ENCODE results near the gene RPP25.
"Not testable (repeated sequence)": the region's sequence is repeated elsewhere in the genome, so short reads cannot be mapped to it uniquely, and the experiment has no call there.

Gene RPP25

DNA sequence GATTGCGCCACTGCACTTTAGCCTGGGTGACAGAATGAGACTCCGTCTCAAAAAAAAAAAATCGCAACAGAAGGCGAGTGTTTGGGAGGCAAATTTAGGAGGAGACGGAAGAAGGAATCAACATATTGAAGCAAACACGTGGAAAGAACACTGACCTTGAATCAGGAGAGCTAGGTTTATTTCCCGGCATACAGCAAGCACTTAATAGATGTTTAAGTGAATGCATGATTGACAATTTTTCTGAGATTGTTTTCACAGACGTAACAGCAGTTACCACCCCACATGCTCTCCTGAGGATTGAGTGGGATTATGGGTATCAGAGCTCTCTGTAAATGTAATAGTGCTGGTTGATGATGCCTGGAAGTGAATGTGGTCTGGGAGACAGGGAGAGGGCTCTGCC is 5.6 kb upstream of the RPP25 start:
- no peak for DNase-seq

DNA sequence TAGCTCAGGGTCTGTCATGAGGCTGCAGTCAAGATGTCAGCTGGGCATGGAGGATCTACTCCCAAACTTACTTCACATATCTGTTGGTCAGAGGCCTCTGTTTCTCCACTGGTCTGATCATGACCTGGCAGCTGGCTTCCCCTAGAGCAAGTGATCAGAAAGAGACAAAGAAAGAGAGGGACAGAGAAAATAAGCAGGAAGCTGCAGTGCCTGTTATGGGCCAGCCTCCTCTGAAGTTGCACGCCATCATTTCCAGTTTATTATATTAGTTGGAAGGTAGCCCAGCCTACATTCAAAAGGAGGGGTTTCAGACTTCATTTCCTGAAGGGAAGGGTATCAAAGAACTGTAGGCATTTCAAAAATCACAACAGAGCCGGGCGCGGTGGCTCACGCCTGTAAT is 5.0 kb upstream of the RPP25 start:
- no peak for DNase-seq

DNA sequence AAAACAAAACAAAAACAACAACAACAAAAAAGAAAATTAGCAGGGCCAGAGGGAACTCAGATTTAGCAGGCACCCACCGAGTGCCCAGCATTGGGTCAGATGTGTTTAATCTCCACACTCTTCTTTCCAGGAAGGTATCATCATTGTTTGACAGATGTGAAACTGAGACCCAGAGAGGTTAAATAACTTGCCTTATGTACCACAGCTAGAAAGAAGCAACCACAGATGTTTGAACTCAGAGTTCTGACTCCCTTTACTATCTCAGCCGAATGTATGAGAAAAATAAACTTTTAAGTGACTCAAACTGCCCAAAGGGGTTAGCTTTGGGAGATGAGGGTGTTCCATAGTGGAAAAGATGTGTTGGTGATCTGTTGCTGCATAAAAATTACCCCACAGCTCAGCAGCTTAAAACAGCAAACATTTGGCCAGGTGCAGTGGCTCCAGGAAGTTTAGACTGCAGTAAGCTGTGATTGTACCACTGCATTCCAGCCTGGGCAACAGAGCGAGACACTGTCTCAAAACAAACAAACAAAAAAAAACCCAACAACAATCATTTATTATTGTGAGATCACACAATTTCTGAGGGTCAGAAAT is 4.5 kb upstream of the RPP25 start:
- no peak for DNase-seq

DNA sequence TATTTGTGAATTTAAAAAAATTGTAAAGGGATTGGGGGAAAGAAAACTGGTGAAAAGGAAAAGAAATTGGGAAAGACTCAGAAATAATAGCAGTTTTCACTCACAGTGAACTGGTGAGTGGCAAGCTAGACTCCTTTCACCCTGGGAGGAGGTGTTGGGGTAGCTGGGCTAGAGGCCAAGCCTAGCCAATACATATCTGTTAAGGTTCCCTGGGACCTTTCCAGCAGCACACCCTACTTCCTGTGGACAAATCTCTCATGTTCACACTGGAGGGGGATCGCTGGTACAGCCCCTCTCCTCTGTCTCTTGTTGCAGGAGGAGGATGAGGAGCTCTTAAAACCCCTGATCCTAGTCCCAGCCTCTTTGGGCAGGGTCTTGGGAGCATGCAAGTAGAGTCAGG is 3.7 kb upstream of the RPP25 start:
- DNase-seq: no peak

DNA sequence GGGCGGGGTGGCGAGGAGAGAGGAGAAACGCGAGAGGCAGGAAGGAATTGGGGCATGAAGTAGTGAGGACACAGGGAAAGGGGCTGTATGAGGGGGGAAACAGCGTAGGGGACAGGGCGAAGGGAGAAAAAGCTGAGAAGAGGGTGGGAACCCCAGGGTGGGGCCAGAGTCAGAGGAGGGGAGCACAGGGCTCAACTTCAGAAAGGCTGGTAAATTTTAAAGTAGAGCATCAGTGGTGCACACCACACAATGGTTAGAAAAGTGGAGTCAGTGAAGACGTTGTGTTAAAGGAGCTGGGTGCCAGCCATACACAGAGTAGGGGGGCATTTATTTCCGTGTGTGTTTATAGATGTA is 3.0 kb upstream of the RPP25 start:
- DNase-seq: no peak

DNA sequence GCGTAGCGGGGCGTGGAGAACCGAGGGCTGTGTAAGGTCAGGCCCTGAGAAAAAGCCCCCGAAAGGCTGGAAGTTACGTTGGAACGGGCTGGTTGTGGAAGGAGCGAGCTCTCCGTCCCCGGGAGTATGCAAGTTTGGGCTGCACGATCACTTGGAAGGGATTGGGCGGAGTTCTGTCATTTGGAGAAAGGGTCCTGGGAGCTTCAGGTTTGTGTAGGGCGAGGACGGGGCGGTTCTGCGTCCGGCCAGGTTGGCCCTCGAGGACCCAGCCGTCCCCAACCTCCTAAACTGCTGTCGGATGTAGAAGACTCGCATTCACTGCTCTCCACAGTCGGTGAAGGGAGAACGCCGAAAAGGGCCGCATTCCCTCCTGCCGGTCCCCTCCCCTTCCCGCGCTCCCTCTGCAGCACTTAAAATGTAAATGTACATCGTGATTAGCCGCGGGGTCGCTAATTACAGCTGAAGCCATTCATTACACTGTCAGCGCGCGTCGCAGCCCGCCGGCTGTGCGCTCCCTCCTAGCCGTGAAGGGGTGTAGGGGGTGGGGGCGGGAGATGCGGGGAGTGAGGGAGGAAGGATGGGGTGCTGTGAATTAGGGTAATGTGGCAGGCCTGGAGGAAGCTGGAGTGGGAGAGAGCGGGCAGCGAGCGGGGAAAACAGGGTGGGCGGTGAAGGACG is 2.5 kb upstream of the RPP25 start:
- no peak for DNase-seq

DNA sequence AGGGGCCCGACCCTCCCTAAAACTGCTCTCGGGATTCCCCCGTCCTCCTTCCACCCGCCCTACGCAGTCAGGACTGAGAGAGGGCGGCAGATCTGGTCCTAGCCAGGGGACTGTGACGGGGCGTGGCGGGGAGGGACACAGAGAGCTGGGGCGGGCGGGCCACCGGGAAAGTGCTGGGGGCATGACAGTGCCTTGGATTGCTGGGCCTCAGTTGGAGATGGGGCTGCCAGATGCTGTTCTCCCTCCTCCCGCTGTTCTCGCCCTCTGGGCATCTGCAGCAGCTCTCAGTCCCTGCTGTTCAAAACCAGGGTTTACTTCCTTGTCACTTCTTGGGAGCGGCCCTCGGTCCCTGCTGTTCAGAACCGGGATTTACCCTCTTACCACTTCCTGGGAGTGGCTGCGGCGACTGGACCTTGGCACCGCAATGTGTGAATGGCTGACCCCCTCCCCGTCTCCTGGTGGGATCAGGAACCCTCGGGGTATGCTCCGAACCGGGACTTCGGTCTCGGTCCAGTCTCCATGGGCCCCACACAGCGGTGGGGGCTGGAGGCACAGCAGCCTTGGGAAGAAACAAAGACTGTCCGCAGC is 1.8 kb upstream of the RPP25 start:
- DNase-seq: no peak

DNA sequence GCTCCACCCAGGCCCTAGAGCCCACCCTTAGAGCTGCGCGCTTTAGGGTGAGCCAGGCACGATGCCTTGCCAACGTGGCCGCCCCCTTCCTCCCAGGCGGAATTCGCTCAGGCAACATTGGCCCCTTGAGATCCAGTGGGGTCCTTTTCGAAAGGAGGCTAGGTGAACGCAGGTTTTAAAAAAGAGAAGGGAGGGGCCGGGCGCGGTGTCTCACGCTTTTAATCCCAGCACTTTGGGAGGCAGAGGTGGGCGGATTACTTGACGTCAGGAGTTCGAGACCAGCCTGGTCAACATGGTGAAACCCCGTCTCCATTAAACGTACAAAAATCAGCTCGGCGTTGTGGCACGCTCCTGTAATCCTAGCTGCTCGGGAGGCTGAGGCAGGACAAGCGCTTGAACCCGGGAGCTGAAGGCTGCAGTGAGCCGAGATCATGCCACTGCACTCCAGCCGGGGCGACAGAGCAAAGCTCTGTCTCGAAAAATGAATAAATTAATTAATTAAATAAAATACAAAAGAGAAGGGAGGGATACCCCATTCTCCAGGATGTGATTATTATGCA is 984 bp upstream of the RPP25 start:
- no peak for DNase-seq

DNA sequence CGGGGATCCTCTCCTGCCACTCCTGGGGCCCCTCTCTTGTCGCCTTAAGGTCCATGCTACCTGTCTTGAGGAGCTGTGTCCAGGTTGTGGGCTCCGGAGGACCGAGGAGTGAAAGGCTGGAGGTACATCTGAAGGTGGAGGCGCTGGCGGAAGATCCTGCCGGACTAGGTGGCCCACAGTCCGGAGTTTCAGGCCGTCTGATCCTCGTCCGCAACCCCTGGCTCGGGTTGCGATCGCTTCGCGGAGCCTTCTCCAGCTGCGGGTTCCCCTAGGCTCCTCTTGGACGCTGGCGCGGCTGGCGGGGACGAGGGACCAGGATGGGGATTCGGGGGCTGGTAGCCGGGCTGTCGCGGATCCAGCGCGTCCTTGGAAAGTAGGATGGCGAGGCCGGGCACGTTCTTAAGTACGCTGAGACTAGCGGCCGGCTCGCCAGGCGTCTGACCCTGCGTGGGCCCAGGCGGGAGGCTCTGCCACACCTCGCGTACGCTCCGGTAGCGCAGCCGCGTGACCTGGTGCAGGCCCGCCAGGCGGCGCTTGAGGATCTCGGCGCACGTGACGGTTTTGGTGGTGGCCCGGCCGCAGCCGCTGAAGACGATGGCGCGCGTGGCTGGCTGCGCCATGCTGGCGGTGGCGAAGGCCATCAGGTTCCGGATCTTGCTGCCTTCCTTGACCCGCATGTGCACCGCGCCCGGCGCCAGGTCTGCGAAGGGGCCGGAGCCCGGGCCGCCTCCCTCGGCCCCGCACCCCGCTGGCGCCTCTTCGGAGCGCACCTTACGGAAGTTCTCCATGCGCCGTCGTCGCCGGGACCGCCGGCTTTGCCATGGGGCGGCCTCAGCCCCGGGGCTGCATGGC is 550 bp downstream of the RPP25 start:
- peak; percentile 38 to 62 (median 40) for DNase-seq

DNA sequence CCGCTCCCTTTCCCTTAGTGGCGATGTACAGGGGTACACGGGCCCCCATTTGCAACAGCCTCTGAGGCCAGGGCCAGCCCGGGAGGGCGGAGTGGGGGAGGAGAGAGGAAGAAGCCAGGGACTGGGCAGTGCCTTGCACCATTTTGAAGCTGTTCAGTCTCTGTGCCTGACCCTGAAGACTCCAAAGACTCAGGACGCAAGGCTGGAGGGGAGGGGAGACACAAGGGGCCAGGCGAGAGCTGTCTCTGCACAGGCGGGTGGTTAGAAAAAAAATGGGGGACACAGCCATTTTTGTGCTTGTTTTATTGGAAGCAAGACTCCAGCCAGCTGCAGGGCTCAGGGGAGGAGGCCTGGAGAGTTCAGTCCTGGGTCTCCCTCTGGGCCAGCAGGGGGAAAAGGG is 1.6 kb downstream of the RPP25 start:
- no peak for DNase-seq

DNA sequence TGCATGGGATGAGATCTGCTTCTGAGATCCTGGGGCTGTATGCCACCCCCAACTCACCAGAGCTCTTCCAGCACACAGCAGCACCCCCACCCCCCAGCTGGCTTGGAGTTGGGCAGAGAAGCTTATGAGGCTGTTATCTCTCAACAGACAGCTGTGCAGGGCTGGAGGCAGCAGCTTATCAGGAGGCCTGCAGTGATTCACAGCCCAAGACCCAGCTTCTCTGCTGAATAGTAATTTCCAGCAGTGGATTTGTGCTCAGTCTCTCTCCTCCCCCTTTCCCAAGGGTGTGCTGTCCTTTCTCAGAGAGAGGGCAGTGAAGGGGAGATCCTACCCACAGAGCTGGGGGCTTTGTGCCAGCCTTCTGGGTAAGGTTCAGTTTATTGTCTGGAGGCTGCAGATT is 2.1 kb downstream of the RPP25 start:
- no peak for DNase-seq

DNA sequence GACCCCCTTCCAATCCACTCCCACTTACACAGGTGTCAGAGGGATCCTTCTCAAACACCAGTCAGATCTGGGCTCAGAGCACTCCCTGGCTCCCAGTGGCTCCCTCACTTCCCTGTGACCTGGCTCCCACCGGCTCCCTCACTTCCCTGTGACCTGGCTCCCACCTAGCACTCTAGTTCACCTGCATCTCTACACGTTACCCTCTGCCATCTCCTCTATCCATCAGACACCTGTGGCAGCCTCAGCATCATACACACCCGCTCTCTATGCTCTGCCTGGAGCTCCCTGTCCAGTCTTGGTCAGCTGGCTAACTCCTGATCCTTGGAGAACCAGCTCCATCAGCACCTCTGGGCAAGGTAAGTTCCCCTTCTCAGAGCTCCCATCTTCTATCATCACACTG is 5.6 kb downstream of the RPP25 start:
- no peak for DNase-seq

DNA sequence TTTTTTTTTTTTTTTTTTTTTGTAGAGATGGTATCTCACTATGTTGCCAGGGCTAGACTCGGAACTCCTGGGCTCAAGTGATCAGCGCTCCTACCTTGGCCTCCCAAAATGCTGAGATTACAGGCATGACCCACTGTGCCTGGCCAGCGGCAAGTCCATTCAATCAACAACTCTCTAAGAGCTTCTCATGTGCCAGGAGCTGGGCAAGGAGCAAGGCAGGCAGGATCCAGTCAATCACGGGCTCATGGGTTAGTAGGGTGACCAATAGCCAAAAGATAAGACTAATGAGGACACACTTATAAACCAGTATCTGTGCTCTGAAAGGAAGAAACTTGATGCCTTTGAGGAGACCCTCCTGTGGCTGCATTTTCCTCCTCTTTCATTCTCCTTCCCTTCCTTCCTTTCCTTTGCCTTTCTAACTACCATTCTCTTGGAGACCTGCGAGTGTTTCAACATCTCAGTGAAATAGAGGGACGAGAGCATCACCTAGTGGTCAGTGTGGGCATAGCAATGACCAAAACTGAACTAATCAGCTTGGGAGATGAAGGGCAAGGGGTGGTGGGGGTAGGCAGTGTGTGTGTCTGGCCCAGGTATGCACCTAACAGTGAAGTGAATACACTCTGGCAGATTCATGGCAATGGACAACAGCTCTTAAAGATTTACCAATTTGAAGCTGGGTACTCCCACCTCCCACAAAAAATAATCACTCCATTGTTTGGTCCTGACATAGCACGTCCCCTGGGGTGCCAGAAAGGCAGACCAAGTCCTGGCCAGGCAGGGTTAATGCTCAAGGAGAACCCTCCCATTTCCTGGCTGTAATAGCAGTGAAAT is 6.3 kb downstream of the RPP25 start:
- peak; percentile 28 to 73 (median 56) for DNase-seq

DNA sequence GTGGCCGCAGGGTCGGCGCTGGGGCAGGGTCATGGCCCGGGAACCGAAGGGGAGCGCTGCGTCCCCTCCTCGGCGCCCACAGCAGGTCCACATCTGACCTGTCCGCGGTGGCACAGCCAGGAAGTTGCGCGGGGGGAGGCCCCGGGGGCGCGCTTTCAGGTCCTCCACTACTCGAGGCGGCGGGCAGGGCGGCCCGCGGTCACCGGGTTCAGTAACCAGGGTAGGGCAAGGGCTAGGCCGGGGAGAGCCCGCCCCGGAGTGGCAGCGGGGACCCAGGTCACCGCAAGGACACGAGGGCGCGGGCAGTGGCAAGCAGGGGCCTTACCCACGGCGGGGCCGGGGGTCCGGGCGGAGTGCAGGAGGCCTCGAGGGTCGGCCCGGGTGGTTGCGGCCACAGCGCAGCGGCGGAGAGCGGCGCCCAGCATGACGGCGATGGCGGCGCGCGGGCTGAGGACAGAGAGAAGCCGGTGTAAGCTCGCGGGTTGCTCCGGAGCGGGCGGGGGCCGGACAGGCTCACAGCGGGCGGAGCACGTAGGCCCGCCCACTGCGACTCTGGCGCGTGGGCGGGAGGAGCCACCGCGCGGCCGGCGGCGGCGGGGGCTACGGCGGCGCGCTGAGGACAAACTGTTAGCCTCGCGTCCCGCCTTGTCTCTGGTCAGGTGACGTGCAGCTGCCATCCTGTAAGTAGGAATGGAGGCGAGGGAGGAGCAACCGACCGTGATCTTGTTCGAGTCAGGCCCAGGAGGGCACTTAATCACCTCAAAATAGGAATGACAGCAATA is 18.8 kb downstream of the RPP25 start, which contains the start of gene COX5A:
COX5A (minus strand) TSS at position 484 of the 782 bp plus-strand sequence; CDS start at position 425, 59 bp downstream.
- peak; percentile 59 to 87 (median 78) for DNase-seq

DNA sequence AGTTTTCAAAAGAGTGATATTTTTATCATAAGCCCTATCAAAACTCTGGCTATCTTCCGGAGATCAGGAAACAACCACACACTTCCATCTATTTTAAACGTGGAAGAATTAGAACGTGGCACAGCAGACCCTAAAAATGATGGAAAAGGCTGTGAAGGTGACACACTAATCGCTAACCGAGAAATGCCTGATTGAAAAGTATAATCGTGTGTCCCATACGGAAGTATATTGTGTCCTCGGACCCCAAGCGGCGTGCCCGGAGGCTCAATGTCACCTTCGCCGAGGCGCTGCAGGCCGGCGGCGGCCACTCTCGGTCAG is 19.3 kb downstream of the RPP25 start:
- no peak for DNase-seq

DNA sequence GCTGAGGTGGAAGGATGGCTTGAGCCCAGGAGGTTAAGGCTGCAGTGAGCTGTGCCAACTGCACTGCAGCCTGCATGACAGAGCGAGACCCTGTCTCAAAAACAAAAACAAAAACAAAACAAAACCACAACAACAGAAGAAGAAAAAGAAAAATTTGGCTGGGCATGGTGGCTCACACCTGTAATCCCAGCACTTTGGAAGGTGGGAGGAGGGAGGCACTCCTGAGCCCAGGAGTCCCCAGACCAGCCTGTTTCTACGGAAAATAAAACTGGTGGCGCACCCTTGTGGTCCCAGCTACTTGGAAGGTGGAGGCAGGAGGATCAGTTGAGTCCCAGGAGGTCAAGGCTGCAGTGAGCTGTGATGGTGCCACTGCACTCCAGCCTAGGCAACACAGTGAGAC is 21.4 kb downstream of the RPP25 start:
- DNase-seq: not testable (repeated sequence)

DNA sequence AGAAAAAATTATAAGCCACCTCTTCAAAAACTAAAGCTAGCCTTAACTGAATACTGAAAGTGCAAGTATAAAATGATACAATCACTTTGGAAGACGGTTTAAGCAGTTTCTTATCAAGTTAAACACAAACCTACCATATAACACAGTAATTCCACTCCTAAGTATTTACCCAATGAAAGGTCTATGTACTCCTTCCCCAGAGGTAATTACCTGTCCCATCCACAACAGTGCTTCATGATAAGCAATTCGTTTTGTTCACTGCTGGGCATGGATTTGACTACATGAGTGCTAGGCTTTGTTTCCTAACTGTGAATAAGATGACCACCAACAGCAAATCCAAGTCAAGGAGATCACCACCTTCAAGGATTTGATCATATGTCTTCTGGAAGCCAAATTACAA is 23.0 kb downstream of the RPP25 start:
- no peak for DNase-seq

DNA sequence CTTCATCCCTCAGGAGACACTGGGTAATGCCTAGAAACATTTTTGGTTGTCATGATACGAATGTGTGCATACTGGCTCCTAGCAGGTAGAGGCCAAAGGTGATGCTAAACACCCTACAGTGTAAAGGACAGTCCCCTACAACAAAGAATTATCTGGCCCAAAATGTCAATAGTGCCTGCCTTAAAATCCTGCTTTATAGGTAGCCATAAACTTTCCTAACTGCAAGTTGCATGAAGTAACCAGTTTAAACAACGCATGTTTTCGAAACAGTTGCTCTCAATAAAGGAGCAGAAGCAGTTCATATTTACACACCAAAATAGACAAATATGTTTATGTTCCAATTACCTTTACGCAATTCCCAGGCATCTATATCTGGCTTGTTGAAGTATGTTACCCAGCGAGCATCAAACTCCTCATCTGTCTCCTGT is 27.8 kb downstream of the RPP25 start:
- no peak for DNase-seq

DNA sequence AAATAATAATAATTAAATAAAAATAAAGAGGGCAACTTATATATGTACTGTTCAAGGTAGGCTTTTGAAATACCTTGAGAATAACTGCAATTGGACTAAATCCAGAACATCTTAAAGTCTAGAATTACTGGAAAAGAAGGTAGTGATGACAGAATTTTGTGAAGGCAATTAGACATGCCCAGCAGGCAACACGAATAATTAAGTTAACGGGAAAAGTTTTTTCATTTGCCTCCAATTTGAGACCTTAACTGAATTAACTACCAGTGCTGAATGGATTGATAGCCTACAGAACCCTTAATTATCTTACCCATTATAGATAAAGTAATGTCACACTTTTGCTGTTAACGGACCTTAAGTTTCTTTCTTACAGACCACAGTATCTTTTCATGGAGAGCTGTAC is 32.0 kb downstream of the RPP25 start:
- DNase-seq: no peak

DNA sequence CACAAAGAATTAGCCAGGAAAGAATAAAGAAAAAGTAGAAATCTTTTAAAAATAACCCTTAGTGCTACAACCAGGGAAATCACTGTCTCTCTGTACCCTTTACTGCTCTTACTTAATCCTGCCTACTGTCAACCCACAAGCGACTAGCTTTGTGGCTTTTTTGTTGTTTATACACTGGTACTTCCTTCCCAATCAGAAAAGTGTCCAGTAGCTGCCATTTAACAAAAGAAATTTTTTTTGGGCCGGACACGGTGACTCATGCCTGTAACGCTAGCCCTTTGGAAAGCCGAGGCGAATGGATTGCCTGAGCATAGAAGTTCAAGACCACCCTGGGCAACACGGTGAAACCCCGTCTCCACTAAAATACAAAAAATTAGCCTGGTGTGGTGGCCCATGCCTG is 36.1 kb downstream of the RPP25 start:
- no peak for DNase-seq

DNA sequence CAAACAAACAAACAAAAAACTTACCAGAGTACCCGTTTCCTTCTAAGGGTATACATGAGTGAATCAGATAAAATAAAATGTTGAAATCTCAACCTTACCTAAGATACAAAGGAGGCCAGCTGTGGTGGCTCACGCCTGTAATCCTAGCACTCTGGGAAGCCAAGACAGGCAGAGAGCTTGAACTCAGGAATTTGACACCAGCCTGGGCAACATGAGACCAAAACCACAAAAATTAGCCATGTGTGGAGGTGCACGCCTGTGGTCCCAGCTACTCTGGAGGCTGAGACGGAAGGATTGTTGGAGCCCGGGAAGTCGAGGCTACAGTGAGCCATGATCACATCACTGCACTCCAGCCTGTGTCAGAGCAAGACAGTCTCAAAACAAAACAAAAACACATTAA is 38.9 kb downstream of the RPP25 start:
- no peak for DNase-seq

DNA sequence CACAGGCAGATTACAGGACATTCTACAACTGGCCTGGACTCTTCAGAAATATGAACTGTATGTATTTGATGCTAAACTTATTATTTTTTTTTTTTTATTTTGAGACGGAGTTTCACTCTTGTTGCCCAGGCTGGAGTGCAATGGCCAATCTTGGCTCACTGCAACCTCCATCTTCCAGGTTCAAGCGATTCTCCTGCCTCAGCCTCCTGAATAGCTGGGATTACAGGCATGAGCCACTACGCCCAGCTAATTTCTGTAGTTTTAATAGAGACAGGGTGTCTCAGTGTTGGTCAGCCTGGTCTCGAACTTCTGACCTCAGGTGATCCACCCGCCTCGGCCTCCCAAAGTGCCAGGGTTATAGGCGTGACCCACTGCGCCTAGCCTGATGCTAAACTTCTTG is 42.8 kb downstream of the RPP25 start:
- DNase-seq: not testable (repeated sequence)
